ENCODE data around the gene FCHSD1.

GRCh38 chr5:141646026-141646425, 5.2 kb downstream of the FCHSD1 start:
- TF ChIP-seq CTCF (IDR thresholded peaks at IDR 0.05): no peak
- TF ChIP-seq POLR2AphosphoS5 (IDR thresholded peaks at IDR 0.05): no peak

Data from stomach (tissue), 4 donors.